ENCODE data around the gene KIF18B.

DNA sequence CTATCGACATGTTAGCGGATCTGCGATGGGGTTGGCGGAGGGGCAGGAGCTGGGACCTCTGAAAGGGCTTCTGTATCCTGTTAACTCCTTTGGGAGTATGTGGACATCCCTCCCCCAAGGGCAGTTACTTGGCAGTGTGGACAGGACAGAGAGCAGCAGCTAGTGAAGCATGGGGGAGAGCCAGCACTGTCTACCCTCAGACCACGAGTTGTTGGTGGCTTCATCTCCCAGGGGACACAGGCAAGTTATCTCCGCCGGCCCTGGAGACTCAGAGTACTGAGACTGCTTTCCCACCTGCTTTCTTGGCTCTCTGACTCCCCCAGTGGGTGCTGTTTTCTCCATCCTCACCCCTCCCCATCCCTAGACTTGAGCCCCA lies 27.0 kb downstream of the KIF18B start:
- TF ChIP-seq, protein P1, sequence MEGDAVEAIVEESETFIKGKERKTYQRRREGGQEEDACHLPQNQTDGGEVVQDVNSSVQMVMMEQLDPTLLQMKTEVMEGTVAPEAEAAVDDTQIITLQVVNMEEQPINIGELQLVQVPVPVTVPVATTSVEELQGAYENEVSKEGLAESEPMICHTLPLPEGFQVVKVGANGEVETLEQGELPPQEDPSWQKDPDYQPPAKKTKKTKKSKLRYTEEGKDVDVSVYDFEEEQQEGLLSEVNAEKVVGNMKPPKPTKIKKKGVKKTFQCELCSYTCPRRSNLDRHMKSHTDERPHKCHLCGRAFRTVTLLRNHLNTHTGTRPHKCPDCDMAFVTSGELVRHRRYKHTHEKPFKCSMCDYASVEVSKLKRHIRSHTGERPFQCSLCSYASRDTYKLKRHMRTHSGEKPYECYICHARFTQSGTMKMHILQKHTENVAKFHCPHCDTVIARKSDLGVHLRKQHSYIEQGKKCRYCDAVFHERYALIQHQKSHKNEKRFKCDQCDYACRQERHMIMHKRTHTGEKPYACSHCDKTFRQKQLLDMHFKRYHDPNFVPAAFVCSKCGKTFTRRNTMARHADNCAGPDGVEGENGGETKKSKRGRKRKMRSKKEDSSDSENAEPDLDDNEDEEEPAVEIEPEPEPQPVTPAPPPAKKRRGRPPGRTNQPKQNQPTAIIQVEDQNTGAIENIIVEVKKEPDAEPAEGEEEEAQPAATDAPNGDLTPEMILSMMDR (conservative IDR thresholded peaks at IDR 0.05 in 1 of 2, IDR thresholded peaks at IDR 0.05 in 1 of 2; ENCODE audit: extremely low read depth in 1 of 2, insufficient read depth in 1 of 2, low read depth in 1 of 2, low read length in 2 of 2): no peak
- TF ChIP-seq EZH2 (IDR thresholded peaks at IDR 0.05; ENCODE audit: borderline replicate concordance, low read length): no peak
